HEK293 (cell line): ENCODE results near the gene OR5W2.

Experiments used
- CTCF ChIA-PET: fragments of 350-600 bp; formaldehyde crosslinking; extraction: SDS; loops from one replicate; lab custom pipeline; 2021; ENCODE audit warnings: antibody characterized with exemption; lab: Yijun Ruan, JAX
- POLR2A ChIA-PET: fragments of 300-600 bp; formaldehyde crosslinking; extraction: SDS; loops from one replicate; lab custom pipeline; 2020; ENCODE audit warnings: antibody characterized with exemption, inconsistent platforms; lab: Yijun Ruan, JAX
- H3K27ac ChIP-seq: fragments of 200-500 bp; sonication (Bioruptor generic); 2 replicates; pipeline ENCODE4 v1.5.1; 2014; ENCODE audit warnings: low read depth, low read length, control low read depth, inconsistent platforms; ENCODE audit errors: extremely low read depth
- H3K36me3 ChIP-seq, 2 experiments: fragments of 200-500 bp in 1 of 2; sonication (Bioruptor generic) in 1 of 2; 1 replicate in 1 of 2; 2 replicates in 1 of 2; pipeline ENCODE4 v1.5.1; 2014 to 2017; ENCODE audit warnings: inconsistent platforms in 2 of 2, low read length in 2 of 2; ENCODE audit not compliant: control insufficient read depth in 2 of 2, insufficient read depth in 1 of 2
- H3K4me1 ChIP-seq: fragments of 200-500 bp; sonication (Bioruptor generic); 2 replicates; pipeline ENCODE4 v1.5.1; 2014; ENCODE audit warnings: mild to moderate bottlenecking, low read length, inconsistent platforms; ENCODE audit not compliant: control insufficient read depth, insufficient read depth
- H3K4me3 ChIP-seq: 2 replicates; pipeline ENCODE4 v1.5.1; 2011; ENCODE audit warnings: low read depth, mild to moderate bottlenecking, control low read depth, low read length, moderate library complexity
- H3K9me3 ChIP-seq: fragments of 200-500 bp; sonication (Bioruptor generic); 2 replicates; pipeline ENCODE4 v1.5.1; 2014; ENCODE audit warnings: low read depth, low read length, inconsistent platforms; ENCODE audit not compliant: control insufficient read depth, insufficient read depth
- GLIS1 ChIP-seq: fragments of 450-650 bp; formaldehyde crosslinking; IDR thresholded peaks from 2 replicates; pipeline ENCODE4 v1.5.1; 2016; ENCODE audit warnings: missing biosample characterization, missing genetic modification characterization
- HOXC10 ChIP-seq: sonication (generic); formaldehyde crosslinking; IDR thresholded peaks from 2 replicates; pipeline ENCODE4 v1.8.1; 2023; ENCODE audit warnings: mild to moderate bottlenecking, missing genetic modification reagents
- SCRT1 ChIP-seq: fragments of 450-650 bp; formaldehyde crosslinking; IDR thresholded peaks from 2 replicates; pipeline ENCODE4 v1.5.1; 2016; ENCODE audit warnings: missing biosample characterization, missing genetic modification characterization, borderline replicate concordance
- ZBTB21 ChIP-seq: fragments of 450-650 bp; formaldehyde crosslinking; IDR thresholded peaks from 2 replicates; pipeline ENCODE4 v1.5.1; 2017; ENCODE audit warnings: missing biosample characterization, missing genetic modification characterization
- ZFP69B ChIP-seq: fragments of 450-650 bp; formaldehyde crosslinking; IDR thresholded peaks from 2 replicates; pipeline ENCODE4 v1.5.1; 2016; ENCODE audit warnings: missing biosample characterization, missing genetic modification characterization
- ZNF112 ChIP-seq: fragments of 450-650 bp; formaldehyde crosslinking; IDR thresholded peaks from 2 replicates; pipeline ENCODE4 v1.5.0; 2017; ENCODE audit warnings: missing biosample characterization, missing genetic modification characterization
- ZNF121 ChIP-seq: fragments of 450-650 bp; formaldehyde crosslinking; IDR thresholded peaks from 2 replicates; pipeline ENCODE4 v1.5.1; 2016; ENCODE audit warnings: missing biosample characterization, missing genetic modification characterization
- ZNF146 ChIP-seq: fragments of 450-650 bp; formaldehyde crosslinking; IDR thresholded peaks from 2 replicates; pipeline ENCODE4 v1.5.1; 2016; ENCODE audit warnings: missing biosample characterization, missing genetic modification characterization
- ZNF184 ChIP-seq: fragments of 450-650 bp; IDR thresholded peaks from 2 replicates; pipeline ENCODE4 v1.5.1; 2018; ENCODE audit warnings: missing biosample characterization, mild to moderate bottlenecking, missing genetic modification characterization
- ZNF2 ChIP-seq: fragments of 450-650 bp; formaldehyde crosslinking; IDR thresholded peaks from 2 replicates; pipeline ENCODE4 v1.5.1; 2016; ENCODE audit warnings: missing biosample characterization, missing genetic modification characterization
- ZNF585B ChIP-seq: fragments of 450-650 bp; formaldehyde crosslinking; IDR thresholded peaks from 2 replicates; pipeline ENCODE4 v1.5.1; 2016; ENCODE audit warnings: missing biosample characterization, missing genetic modification characterization
- ZNF596 ChIP-seq: fragments of 450-650 bp; IDR thresholded peaks from 2 replicates; pipeline ENCODE4 v1.5.0; 2018; ENCODE audit warnings: missing biosample characterization, mild to moderate bottlenecking, missing genetic modification characterization, moderate library complexity
- ZNF677 ChIP-seq: fragments of 450-650 bp; IDR thresholded peaks from 2 replicates; pipeline ENCODE4 v1.5.0; 2018; ENCODE audit warnings: missing biosample characterization, mild to moderate bottlenecking, missing genetic modification characterization, moderate library complexity
- ZNF701 ChIP-seq: fragments of 450-650 bp; formaldehyde crosslinking; IDR thresholded peaks from 2 replicates; pipeline ENCODE4 v1.5.1; 2016; ENCODE audit warnings: missing biosample characterization, missing genetic modification characterization
- ZNF776 ChIP-seq: fragments of 450-650 bp; formaldehyde crosslinking; IDR thresholded peaks from 2 replicates; pipeline ENCODE4 v1.5.0; 2017; ENCODE audit warnings: missing biosample characterization, missing genetic modification characterization, borderline replicate concordance
- ZNF837 ChIP-seq: fragments of 450-650 bp; formaldehyde crosslinking; IDR thresholded peaks from 2 replicates; pipeline ENCODE4 v1.5.1; 2016; ENCODE audit warnings: missing biosample characterization, missing genetic modification characterization
- ZSCAN30 ChIP-seq: fragments of 450-650 bp; IDR thresholded peaks from 2 replicates; pipeline ENCODE4 v1.5.1; 2018; ENCODE audit warnings: missing biosample characterization, mild to moderate bottlenecking, missing genetic modification characterization, moderate library complexity
- TF ChIP-seq, protein P1 (sequence below): fragments of 450-650 bp; formaldehyde crosslinking; IDR thresholded peaks from 2 replicates; pipeline ENCODE4 v1.5.1; 2016; ENCODE audit warnings: missing biosample characterization, missing genetic modification characterization
- TF ChIP-seq, protein P2 (sequence below): fragments of 450-650 bp; formaldehyde crosslinking; IDR thresholded peaks from 2 replicates; pipeline ENCODE4 v1.5.1; 2016; ENCODE audit warnings: missing biosample characterization, missing genetic modification characterization
- TF ChIP-seq, protein P3 (sequence below): fragments of 450-650 bp; formaldehyde crosslinking; IDR thresholded peaks from 2 replicates; pipeline ENCODE4 v1.5.1; 2016; ENCODE audit warnings: missing biosample characterization, missing genetic modification characterization
- TF ChIP-seq, protein P4 (sequence below): fragments of 450-650 bp; formaldehyde crosslinking; IDR thresholded peaks from 2 replicates; pipeline ENCODE4 v1.5.1; 2016; ENCODE audit warnings: missing biosample characterization, missing genetic modification characterization
- TF ChIP-seq, protein P5 (sequence below): fragments of 450-650 bp; formaldehyde crosslinking; conservative IDR thresholded peaks from 2 replicates; pipeline ENCODE4 v1.5.1; 2016; ENCODE audit warnings: low read depth, missing biosample characterization, missing genetic modification characterization
- TF ChIP-seq, protein P6 (sequence below): fragments of 450-650 bp; formaldehyde crosslinking; IDR thresholded peaks from 2 replicates; pipeline ENCODE4 v1.5.1; 2017; ENCODE audit warnings: missing biosample characterization, missing genetic modification characterization

Gene OR5W2

DNA sequence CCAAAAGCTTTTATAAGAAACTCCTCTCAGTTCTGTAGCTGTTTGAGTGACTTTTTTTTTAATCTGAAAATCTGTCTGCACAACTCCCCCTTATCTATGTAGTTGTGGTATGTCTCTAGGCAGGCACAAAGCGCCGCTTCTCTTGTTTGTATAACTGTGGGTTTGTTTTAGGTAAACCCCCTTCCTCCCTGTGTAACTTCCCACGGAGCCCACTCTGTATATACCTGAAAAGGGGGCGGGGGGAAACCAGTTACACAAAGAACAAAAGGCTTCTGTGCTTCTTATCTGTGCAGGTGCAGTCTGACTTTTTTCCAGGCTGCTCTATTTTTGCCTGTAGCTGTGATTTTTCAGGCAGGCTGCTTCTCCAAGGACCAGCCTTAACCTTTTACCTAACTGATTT, 42.1 kb upstream of the OR5W2 start:
- no peaks in the 10 kb centered on the region for H3K9me3 ChIP-seq
- H3K36me3 ChIP-seq = no peaks in the 10 kb centered on the region
- H3K4me3 ChIP-seq = no peak overlapping the region
- no peak overlapping the region for H3K27ac ChIP-seq
- CTCF ChIA-PET = no interaction called here
- TF ChIP-seq ZNF776 (no peak), GLIS1 (tag by site-specific recombination) (no peak), ZNF112 (tag by site-specific recombination) (no peak), ZNF677 (tag by site-specific recombination) (no peak), ZNF121 (no peak), ZNF184 (tag by site-specific recombination) (no peak), HOXC10 (CRISPR knock-in tag) (no peak), ZNF146 (tag by site-specific recombination) (no peak), ZNF585B (tag by site-specific recombination) (no peak), ZBTB21 (no peak)
- TF ChIP-seq, protein P1, sequence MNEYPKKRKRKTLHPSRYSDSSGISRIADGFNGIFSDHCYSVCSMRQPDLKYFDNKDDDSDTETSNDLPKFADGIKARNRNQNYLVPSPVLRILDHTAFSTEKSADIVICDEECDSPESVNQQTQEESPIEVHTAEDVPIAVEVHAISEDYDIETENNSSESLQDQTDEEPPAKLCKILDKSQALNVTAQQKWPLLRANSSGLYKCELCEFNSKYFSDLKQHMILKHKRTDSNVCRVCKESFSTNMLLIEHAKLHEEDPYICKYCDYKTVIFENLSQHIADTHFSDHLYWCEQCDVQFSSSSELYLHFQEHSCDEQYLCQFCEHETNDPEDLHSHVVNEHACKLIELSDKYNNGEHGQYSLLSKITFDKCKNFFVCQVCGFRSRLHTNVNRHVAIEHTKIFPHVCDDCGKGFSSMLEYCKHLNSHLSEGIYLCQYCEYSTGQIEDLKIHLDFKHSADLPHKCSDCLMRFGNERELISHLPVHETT (tag by site-specific recombination) = no peak
- TF ChIP-seq, protein P2, sequence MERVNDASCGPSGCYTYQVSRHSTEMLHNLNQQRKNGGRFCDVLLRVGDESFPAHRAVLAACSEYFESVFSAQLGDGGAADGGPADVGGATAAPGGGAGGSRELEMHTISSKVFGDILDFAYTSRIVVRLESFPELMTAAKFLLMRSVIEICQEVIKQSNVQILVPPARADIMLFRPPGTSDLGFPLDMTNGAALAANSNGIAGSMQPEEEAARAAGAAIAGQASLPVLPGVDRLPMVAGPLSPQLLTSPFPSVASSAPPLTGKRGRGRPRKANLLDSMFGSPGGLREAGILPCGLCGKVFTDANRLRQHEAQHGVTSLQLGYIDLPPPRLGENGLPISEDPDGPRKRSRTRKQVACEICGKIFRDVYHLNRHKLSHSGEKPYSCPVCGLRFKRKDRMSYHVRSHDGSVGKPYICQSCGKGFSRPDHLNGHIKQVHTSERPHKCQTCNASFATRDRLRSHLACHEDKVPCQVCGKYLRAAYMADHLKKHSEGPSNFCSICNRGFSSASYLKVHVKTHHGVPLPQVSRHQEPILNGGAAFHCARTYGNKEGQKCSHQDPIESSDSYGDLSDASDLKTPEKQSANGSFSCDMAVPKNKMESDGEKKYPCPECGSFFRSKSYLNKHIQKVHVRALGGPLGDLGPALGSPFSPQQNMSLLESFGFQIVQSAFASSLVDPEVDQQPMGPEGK (tag by site-specific recombination) = no peak
- TF ChIP-seq, all 188 proteins: peak for 0
- POLR2A ChIA-PET = no interaction called here
- no peaks in the 10 kb centered on the region for H3K4me1 ChIP-seq

DNA sequence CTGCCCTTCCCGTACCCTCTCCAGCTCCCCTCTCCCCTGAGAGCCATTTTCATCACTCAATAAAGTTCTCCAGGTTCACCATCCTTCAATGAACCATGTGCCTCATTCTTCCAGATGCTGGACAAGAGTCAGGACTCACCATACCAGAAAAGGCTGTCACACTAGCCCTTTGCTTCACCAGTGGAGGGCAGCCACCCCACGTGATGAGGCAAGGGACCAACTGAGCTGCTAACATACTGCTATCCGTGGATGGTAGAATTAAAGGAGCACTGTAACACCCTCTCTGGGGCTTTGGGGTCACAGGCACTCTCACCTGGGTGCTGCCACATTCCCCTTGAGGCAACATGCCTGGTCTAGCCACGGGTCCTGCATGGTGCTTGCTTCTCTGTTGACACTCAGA, 34.9 kb upstream of the OR5W2 start:
- ChIA-PET POLR2A (no interaction called here), CTCF (interaction anchor here (0.7 kb wide), 1 partner anchor 870 kb away, joined by 3 read pairs; no protein-coding TSS in a partner anchor)
- Histone ChIP-seq H3K4me1 (no peaks in the 10 kb centered on the region), H3K36me3 (no peaks in the 10 kb centered on the region), H3K9me3 (no peaks in the 10 kb centered on the region), H3K4me3 (no peak overlapping the region), H3K27ac (no peak overlapping the region)
- TF ChIP-seq ZNF596 (tag by site-specific recombination) (no peak), SCRT1 (tag by site-specific recombination) (no peak), ZFP69B (tag by site-specific recombination) (no peak), ZNF701 (tag by site-specific recombination) (no peak), ZSCAN30 (no peak), ZNF2 (no peak), ZNF837 (tag by site-specific recombination) (no peak)
- TF ChIP-seq, protein P3, sequence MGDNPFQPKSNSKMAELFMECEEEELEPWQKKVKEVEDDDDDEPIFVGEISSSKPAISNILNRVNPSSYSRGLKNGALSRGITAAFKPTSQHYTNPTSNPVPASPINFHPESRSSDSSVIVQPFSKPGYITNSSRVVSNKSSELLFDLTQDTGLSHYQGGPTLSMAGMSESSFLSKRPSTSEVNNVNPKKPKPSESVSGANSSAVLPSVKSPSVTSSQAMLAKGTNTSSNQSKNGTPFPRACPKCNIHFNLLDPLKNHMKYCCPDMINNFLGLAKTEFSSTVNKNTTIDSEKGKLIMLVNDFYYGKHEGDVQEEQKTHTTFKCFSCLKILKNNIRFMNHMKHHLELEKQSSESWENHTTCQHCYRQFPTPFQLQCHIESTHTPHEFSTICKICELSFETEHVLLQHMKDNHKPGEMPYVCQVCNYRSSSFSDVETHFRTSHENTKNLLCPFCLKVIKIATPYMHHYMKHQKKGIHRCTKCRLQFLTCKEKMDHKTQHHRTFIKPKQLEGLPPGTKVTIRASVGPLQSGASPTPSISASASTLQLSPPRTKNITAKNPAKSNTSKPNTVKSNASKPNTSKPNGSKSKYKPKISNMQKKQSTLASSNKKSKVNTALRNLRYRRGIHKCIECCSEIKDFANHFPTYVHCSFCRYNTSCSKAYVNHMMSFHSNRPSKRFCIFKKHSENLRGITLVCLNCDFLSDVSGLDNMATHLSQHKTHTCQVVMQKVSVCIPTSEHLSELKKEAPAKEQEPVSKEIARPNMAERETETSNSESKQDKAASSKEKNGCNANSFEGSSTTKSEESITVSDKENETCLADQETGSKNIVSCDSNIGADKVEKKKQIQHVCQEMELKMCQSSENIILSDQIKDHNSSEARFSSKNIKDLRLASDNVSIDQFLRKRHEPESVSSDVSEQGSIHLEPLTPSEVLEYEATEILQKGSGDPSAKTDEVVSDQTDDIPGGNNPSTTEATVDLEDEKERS (tag by site-specific recombination) = no peak
- TF ChIP-seq, protein P4, sequence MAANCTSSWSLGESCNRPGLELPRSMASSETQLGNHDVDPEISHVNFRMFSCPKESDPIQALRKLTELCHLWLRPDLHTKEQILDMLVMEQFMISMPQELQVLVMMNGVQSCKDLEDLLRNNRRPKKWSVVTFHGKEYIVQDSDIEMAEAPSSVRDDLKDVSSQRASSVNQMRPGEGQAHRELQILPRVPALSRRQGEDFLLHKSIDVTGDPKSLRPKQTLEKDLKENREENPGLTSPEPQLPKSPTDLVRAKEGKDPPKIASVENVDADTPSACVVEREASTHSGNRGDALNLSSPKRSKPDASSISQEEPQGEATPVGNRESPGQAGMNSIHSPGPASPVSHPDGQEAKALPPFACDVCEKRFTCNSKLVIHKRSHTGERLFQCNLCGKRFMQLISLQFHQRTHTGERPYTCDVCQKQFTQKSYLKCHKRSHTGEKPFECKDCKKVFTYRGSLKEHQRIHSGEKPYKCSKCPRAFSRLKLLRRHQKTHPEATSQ (tag by site-specific recombination) = no peak
- TF ChIP-seq, protein P5, sequence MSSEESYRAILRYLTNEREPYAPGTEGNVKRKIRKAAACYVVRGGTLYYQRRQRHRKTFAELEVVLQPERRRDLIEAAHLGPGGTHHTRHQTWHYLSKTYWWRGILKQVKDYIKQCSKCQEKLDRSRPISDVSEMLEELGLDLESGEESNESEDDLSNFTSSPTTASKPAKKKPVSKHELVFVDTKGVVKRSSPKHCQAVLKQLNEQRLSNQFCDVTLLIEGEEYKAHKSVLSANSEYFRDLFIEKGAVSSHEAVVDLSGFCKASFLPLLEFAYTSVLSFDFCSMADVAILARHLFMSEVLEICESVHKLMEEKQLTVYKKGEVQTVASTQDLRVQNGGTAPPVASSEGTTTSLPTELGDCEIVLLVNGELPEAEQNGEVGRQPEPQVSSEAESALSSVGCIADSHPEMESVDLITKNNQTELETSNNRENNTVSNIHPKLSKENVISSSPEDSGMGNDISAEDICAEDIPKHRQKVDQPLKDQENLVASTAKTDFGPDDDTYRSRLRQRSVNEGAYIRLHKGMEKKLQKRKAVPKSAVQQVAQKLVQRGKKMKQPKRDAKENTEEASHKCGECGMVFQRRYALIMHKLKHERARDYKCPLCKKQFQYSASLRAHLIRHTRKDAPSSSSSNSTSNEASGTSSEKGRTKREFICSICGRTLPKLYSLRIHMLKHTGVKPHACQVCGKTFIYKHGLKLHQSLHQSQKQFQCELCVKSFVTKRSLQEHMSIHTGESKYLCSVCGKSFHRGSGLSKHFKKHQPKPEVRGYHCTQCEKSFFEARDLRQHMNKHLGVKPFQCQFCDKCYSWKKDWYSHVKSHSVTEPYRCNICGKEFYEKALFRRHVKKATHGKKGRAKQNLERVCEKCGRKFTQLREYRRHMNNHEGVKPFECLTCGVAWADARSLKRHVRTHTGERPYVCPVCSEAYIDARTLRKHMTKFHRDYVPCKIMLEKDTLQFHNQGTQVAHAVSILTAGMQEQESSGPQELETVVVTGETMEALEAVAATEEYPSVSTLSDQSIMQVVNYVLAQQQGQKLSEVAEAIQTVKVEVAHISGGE (tag by site-specific recombination) = no peak
- TF ChIP-seq, protein P6, sequence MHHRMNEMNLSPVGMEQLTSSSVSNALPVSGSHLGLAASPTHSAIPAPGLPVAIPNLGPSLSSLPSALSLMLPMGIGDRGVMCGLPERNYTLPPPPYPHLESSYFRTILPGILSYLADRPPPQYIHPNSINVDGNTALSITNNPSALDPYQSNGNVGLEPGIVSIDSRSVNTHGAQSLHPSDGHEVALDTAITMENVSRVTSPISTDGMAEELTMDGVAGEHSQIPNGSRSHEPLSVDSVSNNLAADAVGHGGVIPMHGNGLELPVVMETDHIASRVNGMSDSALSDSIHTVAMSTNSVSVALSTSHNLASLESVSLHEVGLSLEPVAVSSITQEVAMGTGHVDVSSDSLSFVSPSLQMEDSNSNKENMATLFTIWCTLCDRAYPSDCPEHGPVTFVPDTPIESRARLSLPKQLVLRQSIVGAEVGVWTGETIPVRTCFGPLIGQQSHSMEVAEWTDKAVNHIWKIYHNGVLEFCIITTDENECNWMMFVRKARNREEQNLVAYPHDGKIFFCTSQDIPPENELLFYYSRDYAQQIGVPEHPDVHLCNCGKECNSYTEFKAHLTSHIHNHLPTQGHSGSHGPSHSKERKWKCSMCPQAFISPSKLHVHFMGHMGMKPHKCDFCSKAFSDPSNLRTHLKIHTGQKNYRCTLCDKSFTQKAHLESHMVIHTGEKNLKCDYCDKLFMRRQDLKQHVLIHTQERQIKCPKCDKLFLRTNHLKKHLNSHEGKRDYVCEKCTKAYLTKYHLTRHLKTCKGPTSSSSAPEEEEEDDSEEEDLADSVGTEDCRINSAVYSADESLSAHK (tag by site-specific recombination) = no peak
